ENCODE measurements around the gene MYH9. TPM values are rescaled to one million over a fixed set of nuclear protein-coding genes. Genes with fewer than 3 reads are reported as not detected.
"Not testable (repeated sequence)": the region's sequence is repeated elsewhere in the genome, so short reads cannot be mapped to it uniquely, and the experiment has no call there.

MYH9 gene
- total RNA-seq, 3 donors from 2014 or later (not counting 1 experiment from before 2014, with no cell fraction given) = 803 to 1,038 (median 808) TPM

- Histone ChIP-seq H3K27ac (ENCODE audit: low read length) (no peak overlapping the region), H3K4me1 (ENCODE audit: control insufficient read depth, insufficient read depth, low read length) (peaks cover 53% of the 10 kb centered on the region), H3K27me3 (ENCODE audit: control insufficient read depth, insufficient read depth, low read length) (no peaks in the 10 kb centered on the region), H3K4me3 (ENCODE audit: low read length) (no peak overlapping the region), H3K9me3 (ENCODE audit: control insufficient read depth, insufficient read depth, low read length) (no peaks in the 10 kb centered on the region), H3K36me3 (ENCODE audit: control insufficient read depth, insufficient read depth, low read length) (no peaks in the 10 kb centered on the region)
- WGBS (ENCODE audit: insufficient coverage) = 93% methylated on average over 11 of the region's 11 CpGs
- intact Hi-C loops (cut with micrococcal nuclease) = no loop called here
- ATAC-seq = no peak
- Mint-ChIP-seq H3K36me3 (no peaks in the 10 kb centered on the region), H3K27ac (no peak overlapping the region), H3K9me3 (no peaks in the 10 kb centered on the region), H3K4me3 (no peak overlapping the region), H3K4me1 (peaks cover 21 to 24% of the 10 kb centered on the region in 2 donors), H3K27me3 (ENCODE audit: low read depth in 2 of 2) (no peaks in the 10 kb centered on the region)
- no peak for DNase-seq
- TF ChIP-seq CTCF (IDR thresholded peaks at IDR 0.05) = no peak
Measured at GRCh38 chr22:36413022-36413775, 25.4 kb upstream of the MYH9 start.

GRCh38 chr22:36411589-36412258 is 24.0 kb upstream of the MYH9 start:
- H3K4me1 Mint-ChIP-seq = peaks cover 25 to 29% of the 10 kb centered on the region in 2 donors
- no peak for TF ChIP-seq CTCF (IDR thresholded peaks at IDR 0.05)
- ATAC-seq (no peak), DNase-seq (peak in 1 of 2 donors; percentile 73)
- Histone ChIP-seq H3K27ac (ENCODE audit: low read length) (no peak overlapping the region), H3K27me3 (ENCODE audit: control insufficient read depth, insufficient read depth, low read length) (no peaks in the 10 kb centered on the region), H3K9me3 (ENCODE audit: control insufficient read depth, insufficient read depth, low read length) (no peaks in the 10 kb centered on the region), H3K36me3 (ENCODE audit: control insufficient read depth, insufficient read depth, low read length) (no peaks in the 10 kb centered on the region), H3K4me1 (ENCODE audit: control insufficient read depth, insufficient read depth, low read length) (peaks cover 52% of the 10 kb centered on the region), H3K4me3 (ENCODE audit: low read length) (no peak overlapping the region)
- 62% methylated on average over 4 of the region's 6 CpGs for WGBS (ENCODE audit: insufficient coverage)
- no peaks in the 10 kb centered on the region for H3K36me3 Mint-ChIP-seq
- no peak overlapping the region for H3K27ac Mint-ChIP-seq
- H3K27me3 Mint-ChIP-seq (ENCODE audit: low read depth in 2 of 2) = no peaks in the 10 kb centered on the region
- no peaks in the 10 kb centered on the region for H3K9me3 Mint-ChIP-seq
- intact Hi-C loops (cut with micrococcal nuclease) = no loop called here
- H3K4me3 Mint-ChIP-seq = no peak overlapping the region

GRCh38 chr22:36409911-36410756 is 22.4 kb upstream of the MYH9 start:
- H3K4me1 Mint-ChIP-seq = peaks cover 39 to 45% of the 10 kb centered on the region in 2 donors

GRCh38 chr22:36409554-36409910 is 21.8 kb upstream of the MYH9 start:
- H3K4me1 Mint-ChIP-seq = peaks cover 42 to 51% of the 10 kb centered on the region in 2 donors
- H3K27me3 ChIP-seq (ENCODE audit: control insufficient read depth, insufficient read depth, low read length); H3K9me3 ChIP-seq (ENCODE audit: control insufficient read depth, insufficient read depth, low read length); H3K36me3 ChIP-seq (ENCODE audit: control insufficient read depth, insufficient read depth, low read length); H3K9me3 Mint-ChIP-seq; ATAC-seq; H3K4me3 ChIP-seq (ENCODE audit: low read length); H3K36me3 Mint-ChIP-seq; DNase-seq; H3K27me3 Mint-ChIP-seq (ENCODE audit: low read depth in 2 of 2): not testable (repeated sequence)
- peak overlapping the region; percentile 55 for H3K27ac ChIP-seq (ENCODE audit: low read length)
- H3K4me1 ChIP-seq (ENCODE audit: control insufficient read depth, insufficient read depth, low read length) = peaks cover 59% of the 10 kb centered on the region
- peak overlapping the region; percentile 86 to 91 for H3K27ac Mint-ChIP-seq
- peak overlapping the region; percentile 85 for H3K4me3 Mint-ChIP-seq
- 90% methylated on average over 15 of the region's 15 CpGs for WGBS (ENCODE audit: insufficient coverage)
- intact Hi-C loops (cut with micrococcal nuclease) = loop anchor here (5.0 kb wide), 1 partner anchor 43 kb away; no protein-coding TSS in a partner anchor

More at GRCh38 chr22:36409911-36410756, 22.4 kb upstream of the MYH9 start:
- WGBS (ENCODE audit: insufficient coverage) = 31% methylated on average over 56 of the region's 56 CpGs
- Mint-ChIP-seq H3K9me3 (no peaks in the 10 kb centered on the region), H3K4me3 (peak overlapping the region; percentile 85), H3K27me3 (ENCODE audit: low read depth in 2 of 2) (no peaks in the 10 kb centered on the region), H3K27ac (peak overlapping the region; percentile 86 to 91), H3K36me3 (no peaks in the 10 kb centered on the region)
- DNase-seq = peak; percentile 67 to 82
- no peak for TF ChIP-seq CTCF (IDR thresholded peaks at IDR 0.05)
- Histone ChIP-seq H3K9me3 (ENCODE audit: control insufficient read depth, insufficient read depth, low read length) (no peaks in the 10 kb centered on the region), H3K36me3 (ENCODE audit: control insufficient read depth, insufficient read depth, low read length) (no peaks in the 10 kb centered on the region), H3K27ac (ENCODE audit: low read length) (peak overlapping the region; percentile 55), H3K4me1 (ENCODE audit: control insufficient read depth, insufficient read depth, low read length) (peaks cover 53% of the 10 kb centered on the region), H3K4me3 (ENCODE audit: low read length) (peak overlapping the region; percentile 23), H3K27me3 (ENCODE audit: control insufficient read depth, insufficient read depth, low read length) (no peaks in the 10 kb centered on the region)
- ATAC-seq = peak; percentile 74 to 80 (median 79)
- intact Hi-C loops (cut with micrococcal nuclease) = loop anchor here (5.0 kb wide), 1 partner anchor 42 kb away; no protein-coding TSS in a partner anchor
